GM18868 (cell line): Measurements from ENCODE around the gene HOXD8.

ENCODE experiments used
- ATAC-seq: cut with Tn5 transposase; IDR thresholded peaks from one replicate; pipeline ENCODE4 v1.9.1; 2021; ENCODE audit warnings: mild to moderate bottlenecking, moderate library complexity; ENCODE audit not compliant: unreplicated experiment

Gene HOXD8

GRCh38 chr2:176102309-176102866 is 27.1 kb upstream of the HOXD8 start:
- ATAC-seq, result no peak

GRCh38 chr2:176103194-176103593 is 26.3 kb upstream of the HOXD8 start:
- ATAC-seq, result no peak

GRCh38 chr2:176103742-176104315 is 25.7 kb upstream of the HOXD8 start:
- ATAC-seq, result no peak

- no peak for ATAC-seq
Observed at GRCh38 chr2:176104316-176105077, 25.0 kb upstream of the HOXD8 start.

- ATAC-seq, result no peak
Observed at GRCh38 chr2:176105078-176105729, 24.3 kb upstream of the HOXD8 start.

DNA sequence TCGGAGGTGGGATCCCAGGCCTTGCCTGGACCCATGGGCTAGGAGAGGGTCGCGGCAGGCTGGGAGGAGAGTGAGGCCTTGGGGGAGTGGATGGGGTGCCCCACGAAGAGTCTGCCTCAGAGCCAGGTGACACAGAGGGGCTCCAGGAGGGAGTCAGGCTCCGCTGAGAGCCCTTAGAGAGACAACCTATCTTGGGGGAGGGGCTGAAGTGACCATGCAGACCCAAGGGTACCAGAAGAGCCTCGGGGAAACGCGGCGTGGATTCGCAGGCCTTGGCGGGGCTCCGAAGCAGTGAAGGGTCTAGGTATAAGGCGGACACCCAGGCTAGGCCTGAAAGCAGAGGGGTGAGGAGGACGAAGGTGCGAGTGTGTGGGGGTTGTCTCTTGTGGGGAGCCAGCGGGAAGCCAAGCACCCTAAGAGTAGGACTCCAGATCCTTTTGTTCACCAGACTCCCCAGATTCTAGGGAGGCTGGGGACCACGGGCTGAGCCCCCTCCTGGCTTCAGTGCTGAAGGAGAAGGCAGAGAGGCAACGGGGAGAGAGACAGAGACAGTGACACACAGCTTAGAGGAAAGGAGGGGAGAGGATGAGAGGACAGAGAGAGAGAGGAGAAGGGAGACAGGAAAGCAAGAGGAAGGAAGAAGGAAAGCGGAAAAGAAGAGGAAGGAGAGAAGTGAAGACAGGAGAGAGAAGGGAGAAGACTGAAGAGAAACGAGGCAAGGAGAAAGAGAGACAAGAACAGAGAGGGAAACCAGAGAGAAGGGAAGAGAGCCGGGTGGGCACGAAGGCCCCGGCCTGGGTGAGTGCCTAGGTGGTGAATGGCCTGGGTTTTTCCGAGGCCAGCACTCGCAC is 23.6 kb upstream of the HOXD8 start:
- no peak for ATAC-seq

DNA sequence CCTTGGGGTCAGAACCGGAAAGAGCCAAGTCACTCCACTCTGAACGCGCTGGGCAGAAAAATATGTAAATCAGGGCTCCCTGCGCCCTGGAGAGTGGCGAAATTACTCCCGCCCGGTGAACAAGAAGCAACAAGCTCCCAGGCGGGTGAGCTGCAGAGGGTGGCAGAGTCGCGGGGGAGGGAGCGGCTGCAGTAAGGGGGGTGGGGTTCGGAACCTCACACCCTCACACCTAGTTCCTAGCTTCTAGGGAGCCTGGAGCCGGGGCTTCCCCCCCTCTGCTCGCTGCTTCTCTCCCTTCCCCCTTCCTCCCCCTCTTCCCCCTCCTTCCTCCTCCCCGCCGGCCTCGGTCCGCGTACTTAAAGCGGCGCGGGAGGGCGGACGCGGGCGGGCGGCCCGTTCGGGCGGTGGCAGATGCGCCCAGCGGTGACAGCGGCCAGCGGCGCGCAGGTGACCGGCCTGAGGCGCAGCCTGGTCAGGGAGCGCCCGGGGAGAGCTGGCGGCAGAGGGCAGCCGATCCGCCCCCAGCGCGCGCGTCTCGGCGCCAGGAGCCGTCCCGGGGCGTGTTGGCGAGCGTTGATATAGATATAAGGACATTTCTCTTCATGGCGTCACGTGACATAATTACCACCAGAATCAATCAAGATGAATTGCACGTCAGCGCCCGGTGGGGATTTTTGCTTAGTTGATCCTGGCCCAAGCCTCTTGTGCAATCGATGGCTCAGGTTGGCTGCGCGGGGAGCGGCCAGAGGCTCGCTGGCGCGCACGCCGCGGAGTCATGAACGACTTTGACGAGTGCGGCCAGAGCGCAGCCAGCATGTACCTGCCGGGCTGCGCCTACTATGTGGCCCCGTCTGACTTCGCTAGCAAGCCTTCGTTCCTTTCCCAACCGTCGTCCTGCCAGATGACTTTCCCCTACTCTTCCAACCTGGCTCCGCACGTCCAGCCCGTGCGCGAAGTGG is 22.6 kb upstream of the HOXD8 start, which contains the start of gene HOXD11:
TSS of gene HOXD11 (plus strand) at position 700 of the 959 bp plus-strand sequence. CDS start at position 776, 76 bp downstream.
- no peak for ATAC-seq

DNA sequence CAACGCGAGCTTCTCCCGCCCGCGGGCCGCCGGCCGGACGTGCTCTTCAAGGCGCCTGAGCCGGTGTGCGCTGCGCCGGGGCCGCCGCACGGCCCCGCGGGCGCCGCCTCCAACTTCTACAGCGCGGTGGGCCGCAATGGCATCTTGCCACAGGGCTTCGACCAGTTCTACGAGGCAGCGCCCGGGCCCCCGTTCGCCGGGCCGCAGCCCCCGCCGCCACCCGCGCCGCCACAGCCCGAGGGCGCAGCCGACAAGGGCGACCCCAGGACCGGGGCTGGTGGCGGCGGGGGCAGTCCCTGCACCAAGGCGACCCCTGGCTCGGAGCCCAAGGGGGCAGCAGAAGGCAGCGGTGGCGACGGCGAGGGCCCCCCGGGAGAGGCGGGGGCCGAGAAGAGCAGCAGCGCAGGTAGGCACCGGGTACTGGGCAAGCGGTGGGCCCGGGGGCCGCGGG is 21.7 kb upstream of the HOXD8 start:
- ATAC-seq, result no peak

GRCh38 chr2:176109192-176109901 is 20.2 kb upstream of the HOXD8 start:
- ATAC-seq, result no peak

- no peak for ATAC-seq
Observed at GRCh38 chr2:176109946-176110345, 19.6 kb upstream of the HOXD8 start.

DNA sequence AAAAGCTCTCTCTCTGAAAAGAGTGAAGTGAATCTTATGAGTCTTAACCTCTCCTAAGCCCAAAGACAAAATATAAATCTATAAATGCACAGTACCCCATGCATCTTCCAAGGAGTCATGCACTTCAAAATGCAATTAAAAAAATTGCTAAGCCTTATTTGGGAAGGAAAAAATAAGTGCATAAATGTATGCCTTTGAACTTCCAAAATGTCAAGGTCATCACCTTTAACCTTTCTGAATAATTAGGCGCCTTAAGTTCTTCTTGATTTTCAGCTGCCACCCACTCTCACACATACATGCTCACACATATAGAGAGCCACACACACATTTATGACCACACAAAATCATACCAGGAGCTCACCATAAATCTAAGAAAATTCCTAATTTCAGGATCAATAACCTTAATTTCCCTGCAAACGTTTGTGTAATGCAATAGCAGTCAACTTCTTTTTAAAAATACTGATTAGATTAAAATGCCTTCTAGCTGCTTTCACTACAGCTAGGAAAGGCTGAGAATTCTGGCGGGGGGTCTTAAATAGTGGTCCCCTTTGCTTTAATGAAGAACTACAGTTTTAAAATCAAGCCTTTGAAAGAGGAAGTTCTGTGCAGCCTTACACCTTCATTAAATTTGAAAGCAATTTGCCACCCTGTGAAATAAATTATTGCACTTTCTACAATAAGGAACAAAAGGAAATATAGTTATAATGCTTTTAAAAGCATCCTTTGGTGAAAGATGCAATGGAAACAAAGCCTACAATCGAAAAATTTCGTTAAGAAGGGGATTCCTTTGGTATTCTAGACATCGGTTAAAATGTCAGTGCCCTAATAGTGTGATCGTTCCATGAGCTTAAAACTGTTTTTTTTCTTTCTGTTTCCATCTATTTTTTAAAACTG is 18.8 kb upstream of the HOXD8 start:
- ATAC-seq, result no peak

- peak; percentile 61 for ATAC-seq
Observed at GRCh38 chr2:176111309-176111663, 18.2 kb upstream of the HOXD8 start.

- no peak for ATAC-seq
Observed at GRCh38 chr2:176111846-176112374, 17.6 kb upstream of the HOXD8 start.

DNA sequence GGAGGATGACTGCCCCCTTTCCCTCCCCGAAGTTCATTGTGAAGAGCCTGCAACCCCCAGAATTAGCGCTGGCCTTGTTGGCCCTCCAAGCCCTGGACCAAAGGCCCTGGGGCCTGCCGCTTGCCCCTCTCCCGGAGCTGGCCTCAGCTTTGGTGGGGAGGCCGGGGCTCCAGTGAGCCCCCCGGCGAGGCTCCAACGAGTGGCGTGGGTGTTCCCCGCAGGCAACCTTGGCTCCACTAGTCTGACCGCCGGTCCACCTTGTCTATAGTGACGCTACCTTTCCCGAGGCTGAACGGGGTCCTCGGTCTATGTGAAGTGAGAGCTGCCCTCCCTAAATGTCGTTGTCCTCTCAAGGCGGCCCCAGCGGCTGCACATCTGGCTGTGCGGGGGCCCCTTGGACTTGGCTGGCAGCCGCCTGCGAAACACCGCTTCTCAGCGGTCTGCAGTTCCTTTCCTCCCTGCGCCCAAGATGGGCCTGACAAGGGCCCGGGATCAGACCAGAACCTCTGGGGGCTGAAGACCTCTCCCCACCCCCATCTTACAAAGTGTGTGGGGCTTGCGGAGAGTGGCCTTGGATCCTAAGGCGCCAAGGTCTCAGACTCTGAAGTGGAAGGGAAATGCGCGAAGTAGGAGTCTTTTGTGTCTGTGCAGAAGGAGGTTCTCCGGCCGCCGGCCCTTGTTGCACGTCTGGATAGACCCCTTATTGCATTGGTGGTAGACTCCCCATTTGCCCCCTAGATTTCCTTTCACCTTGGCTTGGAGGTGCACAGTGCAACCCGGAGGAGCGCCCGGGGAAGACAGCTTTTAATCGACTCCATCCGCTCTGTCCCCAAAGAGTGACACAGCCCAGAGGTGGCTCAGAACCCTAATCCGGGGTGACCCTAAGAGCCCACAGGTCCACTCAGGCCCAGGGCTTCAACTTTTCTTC is 16.9 kb upstream of the HOXD8 start:
- ATAC-seq, result no peak

DNA sequence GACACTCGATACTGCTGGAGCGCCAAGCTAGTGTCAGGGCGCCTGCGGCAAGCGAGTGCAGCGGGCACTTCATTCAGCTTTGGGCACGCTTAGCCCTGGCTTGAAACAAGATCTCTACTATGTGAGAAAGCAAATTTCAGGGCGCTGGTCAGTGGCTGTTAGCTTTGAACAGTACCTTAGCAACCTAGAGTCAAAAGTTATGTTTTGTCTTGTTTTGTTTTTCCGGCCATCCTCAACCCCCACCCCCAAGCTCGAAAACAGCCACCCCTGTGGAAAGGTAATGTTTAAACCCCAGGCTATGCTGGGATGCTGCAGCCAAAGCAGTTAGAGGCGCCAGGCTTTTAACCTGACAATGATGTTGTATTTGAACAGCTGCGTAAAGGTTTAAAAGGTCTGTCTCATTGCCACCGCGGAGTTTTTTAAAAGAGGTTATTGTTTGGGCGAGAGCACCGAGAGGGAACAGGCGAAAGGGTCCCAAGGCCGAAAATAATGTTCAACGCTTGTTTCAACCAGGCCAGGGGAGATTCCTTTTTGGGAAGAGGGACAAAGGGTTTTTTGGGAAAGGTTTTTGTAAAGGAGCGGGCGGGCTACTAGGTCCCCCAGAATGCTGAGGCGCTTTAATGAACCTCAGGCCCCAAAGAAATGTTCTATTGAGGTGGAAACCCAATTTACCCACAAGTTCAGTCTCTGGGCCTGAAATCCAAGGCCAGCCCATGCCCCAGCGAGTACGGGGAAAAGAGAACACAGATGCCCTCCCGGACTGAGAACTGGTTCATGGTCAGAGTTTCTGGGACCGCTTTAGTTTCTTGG is 15.2 kb upstream of the HOXD8 start:
- ATAC-seq, result no peak
